Prostate gland (tissue), 2 donors: ENCODE data around the gene CASP6. TPM values are rescaled to one million over a fixed set of nuclear protein-coding genes. Genes with fewer than 3 reads are reported as not detected.
"Not testable (repeated sequence)": the region's sequence is repeated elsewhere in the genome, so short reads cannot be mapped to it uniquely, and the experiment has no call there.

Experiments used
- DNase-seq: peaks from one replicate; pipeline ENCODE4 v3.0.0-alpha.2; 2019; ENCODE audit warnings: low spot score
- H3K27ac ChIP-seq, 2 donors: fragments of 200-600 bp; sonication (generic); 2 replicates each; pipeline ENCODE4 v1.5.1; 2017 to 2019
- H3K27me3 ChIP-seq: fragments of 200-600 bp; sonication (generic); replicated peaks from 2 replicates; pipeline ENCODE4 v1.5.1; 2019; ENCODE audit not compliant: insufficient read depth
- H3K36me3 ChIP-seq, 2 donors: fragments of 200-600 bp; sonication (generic); 1 replicate in 1 of 2; 2 replicates in 1 of 2; pipeline versions ENCODE4 v1.5.1 to v1.8.1; 2017 to 2019
- H3K4me1 ChIP-seq: fragments of 200-600 bp; sonication (generic); replicated peaks from 2 replicates; pipeline ENCODE4 v1.5.1; 2019
- H3K4me3 ChIP-seq, 2 donors: fragments of 200-600 bp; sonication (generic); 2 replicates each; pipeline ENCODE4 v1.5.1; 2017 to 2019
- H3K9me3 ChIP-seq: fragments of 200-600 bp; sonication (generic); 2 replicates; pipeline ENCODE4 v1.5.1; 2017
- CTCF ChIP-seq, 4 experiments: fragments of 200-600 bp in 2 of 4; fragments of 450-650 bp in 2 of 4; sonication (generic) in 2 of 4; IDR thresholded peaks; 1 replicate in 3 of 4; 2 replicates in 1 of 4; pipeline ENCODE4 v1.5.1; 2016 to 2019; ENCODE audit warnings: antibody characterized with exemption in 4 of 4, mild to moderate bottlenecking in 2 of 4, moderate library complexity in 2 of 4
- POLR2A ChIP-seq: fragments of 450-650 bp; IDR thresholded peaks from one replicate; pipeline ENCODE4 v1.6.1; 2016; ENCODE audit warnings: antibody characterized with exemption, mild to moderate bottlenecking
- POLR2AphosphoS5 ChIP-seq: sonication (generic); formaldehyde crosslinking; IDR thresholded peaks from one replicate; pipeline ENCODE4 v1.6.1; 2017; ENCODE audit warnings: antibody characterized with exemption
- WGBS: methylation state at CpG from one replicate; pipeline ENCODE4 v1.1.5; 2018; 5-methylcytosine and 5-hydroxymethylcytosine counted together
- intact Hi-C: fragments of 100-400 bp; cut with DNase I; formaldehyde crosslinking; loops from one replicate; pipeline ENCODE4 v1.14.2; 2022
- total RNA-seq, 2 donors: library from RNA; depleted of rRNA; stranded (reverse); fragments of >200 nt; gene quantifications; one replicate each; pipeline ENCODE4 v1.1.0, GENCODE V29; 2016

Gene CASP6
- total RNA-seq, 2 donors from 2014 or later: 17.6 to 37.0 TPM

- Histone ChIP-seq H3K4me1 (no peaks in the 10 kb centered on the region), H3K9me3 (no peaks in the 10 kb centered on the region), H3K27ac (no peak overlapping the region), H3K36me3 (no peaks in the 10 kb centered on the region), H3K4me3 (no peak overlapping the region), H3K27me3 (no peaks in the 10 kb centered on the region)
- intact Hi-C loops: no loop called here
- WGBS: 95% methylated on average over 6 of the region's 6 CpGs
- no peak for DNase-seq
- TF ChIP-seq POLR2AphosphoS5: no peak
- TF ChIP-seq CTCF (IDR thresholded peaks at IDR 0.05): no peak
- no peak for TF ChIP-seq POLR2A
Measured at GRCh38 chr4:109683621-109684253, 19.5 kb downstream of the CASP6 start.

DNA sequence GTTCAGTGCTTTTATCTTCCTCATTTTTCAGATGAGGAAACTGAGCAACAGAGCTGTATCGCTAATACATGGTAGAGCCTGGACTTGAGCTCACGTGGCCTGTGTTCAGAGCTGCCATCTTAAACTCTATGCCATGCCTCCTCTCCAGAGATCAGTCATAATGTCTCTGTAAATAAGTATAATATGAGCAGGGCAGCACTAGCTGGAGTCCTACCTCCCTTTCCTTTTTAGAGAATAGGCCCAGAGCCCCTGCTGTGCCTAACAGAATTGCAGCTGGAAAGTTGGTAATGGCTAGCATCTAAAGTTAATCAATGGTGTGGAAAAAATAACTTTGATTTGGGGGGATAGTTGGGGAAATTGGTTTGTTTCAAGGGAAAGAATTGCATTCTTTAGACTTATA is 20.4 kb downstream of the CASP6 start:
- no peak for TF ChIP-seq CTCF (IDR thresholded peaks at IDR 0.05)
- no peak for TF ChIP-seq POLR2A
- TF ChIP-seq POLR2AphosphoS5: no peak
- WGBS: 99% methylated on average over 2 of the region's 2 CpGs
- H3K4me1 ChIP-seq: no peaks in the 10 kb centered on the region
- H3K27ac ChIP-seq: no peak overlapping the region
- no peak overlapping the region for H3K4me3 ChIP-seq
- no peak for DNase-seq
- H3K36me3 ChIP-seq: no peaks in the 10 kb centered on the region
- H3K27me3 ChIP-seq: no peaks in the 10 kb centered on the region
- H3K9me3 ChIP-seq: no peaks in the 10 kb centered on the region
- intact Hi-C loops: no loop called here

- H3K27me3 ChIP-seq, DNase-seq, H3K4me3 ChIP-seq, H3K36me3 ChIP-seq, H3K9me3 ChIP-seq, H3K4me1 ChIP-seq, intact Hi-C loops, H3K27ac ChIP-seq: not testable (repeated sequence)
- 96% methylated on average over 12 of the region's 14 CpGs for WGBS
Measured at GRCh38 chr4:109678925-109679324, 24.3 kb downstream of the CASP6 start.

- H3K4me3 ChIP-seq, intact Hi-C loops, H3K27me3 ChIP-seq, H3K36me3 ChIP-seq, H3K9me3 ChIP-seq, H3K4me1 ChIP-seq, H3K27ac ChIP-seq, DNase-seq: not testable (repeated sequence)
- 89% methylated on average over 25 of the region's 28 CpGs for WGBS
Measured at GRCh38 chr4:109678472-109678871, 24.8 kb downstream of the CASP6 start.

- TF ChIP-seq CTCF (IDR thresholded peaks at IDR 0.05) (peak in 1 of 4 experiments; percentile 22), POLR2AphosphoS5 (no peak), POLR2A (no peak)
- 92% methylated on average over 1 of the region's 1 CpG for WGBS
- H3K4me3 ChIP-seq: no peak overlapping the region
- intact Hi-C loops: no loop called here
- no peak for DNase-seq
- no peaks in the 10 kb centered on the region for H3K27me3 ChIP-seq
- no peaks in the 10 kb centered on the region for H3K9me3 ChIP-seq
- no peak overlapping the region for H3K27ac ChIP-seq
- no peaks in the 10 kb centered on the region for H3K36me3 ChIP-seq
- H3K4me1 ChIP-seq: no peaks in the 10 kb centered on the region
Measured at GRCh38 chr4:109676886-109677285, 26.4 kb downstream of the CASP6 start.

GRCh38 chr4:109675843-109676242 is 27.4 kb downstream of the CASP6 start:
- Histone ChIP-seq H3K27ac (no peak overlapping the region), H3K27me3 (no peaks in the 10 kb centered on the region), H3K9me3 (no peaks in the 10 kb centered on the region), H3K36me3 (no peaks in the 10 kb centered on the region), H3K4me1 (no peaks in the 10 kb centered on the region), H3K4me3 (no peak overlapping the region)
- 96% methylated on average over 1 of the region's 1 CpG for WGBS
- TF ChIP-seq POLR2AphosphoS5 (no peak), POLR2A (no peak), CTCF (IDR thresholded peaks at IDR 0.05) (no peak)
- intact Hi-C loops: no loop called here
- no peak for DNase-seq
